RWPE2 (cell line): ENCODE results near the gene IMPG2.

Experiments used
- ATAC-seq: fragments of 200-7000 bp; cut with Tn5 transposase; 3 replicates; pipeline ENCODE4 v1.9.1; 2021; ENCODE audit warnings: low read depth
- DNase-seq: peaks from one replicate; pipeline ENCODE4 v3.0.0-alpha.2; 2020; ENCODE audit warnings: low spot score
- H3K27ac ChIP-seq: fragments of 450-650 bp; 2 replicates; pipeline ENCODE4 v1.5.1; 2017; ENCODE audit warnings: mild to moderate bottlenecking; ENCODE audit not compliant: poor library complexity, severe bottlenecking
- H3K27me3 ChIP-seq: fragments of 250-450 bp; sonication (Bioruptor Pico); 2 replicates; pipeline ENCODE4 v1.5.1; 2021; ENCODE audit warnings: mild to moderate bottlenecking, moderate library complexity; ENCODE audit not compliant: insufficient read depth, poor library complexity, severe bottlenecking
- H3K36me3 ChIP-seq: fragments of 250-450 bp; sonication (Bioruptor Pico); 2 replicates; pipeline ENCODE4 v1.5.1; 2020; ENCODE audit warnings: low read depth, mild to moderate bottlenecking, moderate library complexity
- H3K4me1 ChIP-seq: fragments of 250-450 bp; sonication (Bioruptor Pico); 2 replicates; pipeline ENCODE4 v1.5.1; 2021; ENCODE audit warnings: mild to moderate bottlenecking, moderate library complexity; ENCODE audit not compliant: insufficient read depth, poor library complexity, severe bottlenecking
- H3K4me3 ChIP-seq: fragments of 250-450 bp; sonication (Bioruptor Pico); 2 replicates; pipeline ENCODE4 v1.5.1; 2021; ENCODE audit warnings: mild to moderate bottlenecking, moderate library complexity; ENCODE audit not compliant: severe bottlenecking
- H3K9me3 ChIP-seq: fragments of 250-450 bp; sonication (Bioruptor Pico); 2 replicates; pipeline ENCODE4 v1.5.1; 2021; ENCODE audit warnings: mild to moderate bottlenecking, moderate library complexity; ENCODE audit not compliant: severe bottlenecking
- TF ChIP-seq, protein P1 (sequence below): fragments of 450-650 bp; IDR thresholded peaks from one replicate; pipeline ENCODE4 v1.5.1; 2017; ENCODE audit warnings: mild to moderate bottlenecking, moderate library complexity; ENCODE audit not compliant: poor library complexity, severe bottlenecking

The IMPG2 gene

DNA sequence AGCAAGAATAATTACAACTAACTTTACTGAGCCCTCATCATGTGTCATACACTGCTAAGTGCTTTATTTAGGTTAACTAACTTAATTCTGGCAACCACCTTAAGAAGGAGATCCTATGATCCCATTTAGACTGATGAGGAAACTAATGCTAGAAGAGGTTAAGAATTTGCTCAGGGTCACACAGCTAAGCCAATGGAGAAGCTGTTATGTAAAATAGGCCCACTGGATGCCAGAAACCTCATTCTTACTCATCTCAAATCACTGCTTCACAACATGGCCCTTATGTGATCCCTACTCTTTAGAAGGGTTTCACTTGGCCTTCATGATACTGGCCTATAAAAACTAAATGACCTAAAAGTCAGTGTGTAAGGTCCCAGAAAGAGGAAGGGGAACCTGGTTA lies 41.2 kb downstream of the IMPG2 start:
- no peak for DNase-seq
- ATAC-seq: no peak
- Histone ChIP-seq H3K4me1 (no peaks in the 10 kb centered on the region), H3K36me3 (no peaks in the 10 kb centered on the region), H3K27me3 (no peaks in the 10 kb centered on the region), H3K4me3 (no peak overlapping the region), H3K27ac (no peak overlapping the region), H3K9me3 (no peaks in the 10 kb centered on the region)
- TF ChIP-seq, protein P1, sequence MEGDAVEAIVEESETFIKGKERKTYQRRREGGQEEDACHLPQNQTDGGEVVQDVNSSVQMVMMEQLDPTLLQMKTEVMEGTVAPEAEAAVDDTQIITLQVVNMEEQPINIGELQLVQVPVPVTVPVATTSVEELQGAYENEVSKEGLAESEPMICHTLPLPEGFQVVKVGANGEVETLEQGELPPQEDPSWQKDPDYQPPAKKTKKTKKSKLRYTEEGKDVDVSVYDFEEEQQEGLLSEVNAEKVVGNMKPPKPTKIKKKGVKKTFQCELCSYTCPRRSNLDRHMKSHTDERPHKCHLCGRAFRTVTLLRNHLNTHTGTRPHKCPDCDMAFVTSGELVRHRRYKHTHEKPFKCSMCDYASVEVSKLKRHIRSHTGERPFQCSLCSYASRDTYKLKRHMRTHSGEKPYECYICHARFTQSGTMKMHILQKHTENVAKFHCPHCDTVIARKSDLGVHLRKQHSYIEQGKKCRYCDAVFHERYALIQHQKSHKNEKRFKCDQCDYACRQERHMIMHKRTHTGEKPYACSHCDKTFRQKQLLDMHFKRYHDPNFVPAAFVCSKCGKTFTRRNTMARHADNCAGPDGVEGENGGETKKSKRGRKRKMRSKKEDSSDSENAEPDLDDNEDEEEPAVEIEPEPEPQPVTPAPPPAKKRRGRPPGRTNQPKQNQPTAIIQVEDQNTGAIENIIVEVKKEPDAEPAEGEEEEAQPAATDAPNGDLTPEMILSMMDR: no peak

GRCh38 chr3:101278727-101279126 lies 41.6 kb downstream of the IMPG2 start:
- H3K4me3 ChIP-seq: no peak overlapping the region
- no peaks in the 10 kb centered on the region for H3K9me3 ChIP-seq
- no peaks in the 10 kb centered on the region for H3K4me1 ChIP-seq
- DNase-seq: no peak
- H3K27ac ChIP-seq: no peak overlapping the region
- no peaks in the 10 kb centered on the region for H3K27me3 ChIP-seq
- TF ChIP-seq, protein P1: no peak
- ATAC-seq: no peak
- H3K36me3 ChIP-seq: no peaks in the 10 kb centered on the region

DNA sequence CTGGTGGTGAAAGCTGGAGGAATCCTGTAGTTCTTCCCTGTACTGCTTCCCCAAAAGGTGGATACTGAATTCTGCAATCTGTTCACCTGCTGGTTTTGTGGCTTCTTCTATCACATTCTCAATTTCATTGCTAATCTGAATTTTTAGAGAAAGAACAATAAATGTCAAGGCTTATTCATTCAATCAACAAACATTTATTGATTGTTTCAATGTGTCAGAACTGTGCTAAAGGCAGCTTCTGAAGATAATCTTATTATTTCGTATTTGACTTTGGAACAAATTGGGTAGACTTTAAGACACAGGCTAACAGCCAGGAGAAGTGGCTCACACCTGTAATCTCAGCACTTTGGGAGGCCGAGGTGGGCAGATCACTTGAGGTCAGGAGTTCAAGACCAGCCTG lies 46.8 kb downstream of the IMPG2 start:
- DNase-seq (no peak), ATAC-seq (no peak)
- no peak overlapping the region for H3K27ac ChIP-seq
- no peak overlapping the region for H3K4me3 ChIP-seq
- H3K9me3 ChIP-seq: no peaks in the 10 kb centered on the region
- TF ChIP-seq, protein P1: no peak
- no peaks in the 10 kb centered on the region for H3K27me3 ChIP-seq
- no peaks in the 10 kb centered on the region for H3K36me3 ChIP-seq
- H3K4me1 ChIP-seq: no peaks in the 10 kb centered on the region

- TF ChIP-seq, protein P1: no peak
- ATAC-seq (no peak), DNase-seq (no peak)
- H3K27me3 ChIP-seq: no peaks in the 10 kb centered on the region
- no peaks in the 10 kb centered on the region for H3K36me3 ChIP-seq
- H3K4me3 ChIP-seq: no peak overlapping the region
- H3K4me1 ChIP-seq: no peaks in the 10 kb centered on the region
- no peak overlapping the region for H3K27ac ChIP-seq
- H3K9me3 ChIP-seq: no peaks in the 10 kb centered on the region
These were observed 47.2 kb downstream of the IMPG2 start for GRCh38 chr3:101273156-101273555.

GRCh38 chr3:101271728-101272127 lies 48.6 kb downstream of the IMPG2 start:
- Histone ChIP-seq H3K4me3 (no peak overlapping the region), H3K36me3 (no peaks in the 10 kb centered on the region), H3K4me1 (no peaks in the 10 kb centered on the region), H3K27ac (no peak overlapping the region), H3K27me3 (no peaks in the 10 kb centered on the region), H3K9me3 (no peaks in the 10 kb centered on the region)
- TF ChIP-seq, protein P1: no peak
- DNase-seq (no peak), ATAC-seq (no peak)
